Heart right ventricle (tissue), 16 donors: ENCODE data around the gene CD86. TPM values are rescaled to one million over a fixed set of nuclear protein-coding genes. Genes with fewer than 3 reads are reported as not detected.

Experiments
- ATAC-seq, 8 donors: fragments of 200-7000 bp; cut with Tn5 transposase; one replicate each; pipeline ENCODE4 v1.9.1; 2020; ENCODE audit warnings: mild to moderate bottlenecking in 8 of 8, moderate library complexity in 8 of 8, moderate number of reproducible peaks in 1 of 8
- DNase-seq, 2 donors: peaks; one replicate each; pipeline ENCODE4 v3.0.0-alpha.2; 2020
- H3K27ac ChIP-seq, 10 donors: fragments of 200-600 bp; sonication (generic) in 2 of 10; one replicate each; pipeline versions ENCODE4 v1.5.0 to v1.8.0; 2020 to 2022; ENCODE audit warnings: mild to moderate bottlenecking in 3 of 10
- H3K27me3 ChIP-seq, 7 donors: fragments of 200-600 bp; one replicate each; pipeline ENCODE4 v1.8.0; 2021 to 2022; ENCODE audit warnings: mild to moderate bottlenecking in 2 of 7
- H3K36me3 ChIP-seq, 9 donors: fragments of 200-600 bp; sonication (generic) in 1 of 9; one replicate each; pipeline versions ENCODE4 v1.5.0 to v1.8.0; 2020 to 2022; ENCODE audit warnings: mild to moderate bottlenecking in 2 of 9
- H3K4me1 ChIP-seq, 9 donors: fragments of 200-600 bp; sonication (generic) in 1 of 9; one replicate each; pipeline versions ENCODE4 v1.5.0 to v1.8.0; 2020 to 2022; ENCODE audit warnings: mild to moderate bottlenecking in 4 of 9
- H3K4me3 ChIP-seq, 10 donors: fragments of 200-600 bp; sonication (generic) in 2 of 10; one replicate each; pipeline versions ENCODE4 v1.5.0 to v1.8.0; 2020 to 2022; ENCODE audit warnings: mild to moderate bottlenecking in 7 of 10, moderate library complexity in 2 of 10
- H3K9me3 ChIP-seq, 11 donors: fragments of 200-600 bp in 10 of 11; sonication (generic) in 2 of 11; one replicate each; pipeline versions ENCODE4 v1.5.0 to v1.8.0; 2013 to 2022; ENCODE audit warnings: mild to moderate bottlenecking in 2 of 11, control low read depth in 1 of 11, moderate library complexity in 1 of 11
- WGBS, 2 donors: extraction: QIAGEN DNeasy Blood & Tissue Kit; methylation state at CpG; one replicate each; pipeline ENCODE4 v1.1.7; 2013; ENCODE audit warnings: inconsistent platforms in 1 of 2; 5-methylcytosine and 5-hydroxymethylcytosine counted together
- intact Hi-C, 10 donors: fragments of 100-400 bp; cut with DNase I; formaldehyde crosslinking; loops; one replicate each; pipeline versions ENCODE4 v1.11.1 to v1.14.2; 2022
- polyA plus RNA-seq, 2 donors: library from polyadenylated mRNA; stranded (reverse); fragments of 200-250 nt; gene quantifications; one replicate each; pipeline ENCODE4 v1.2.3, GENCODE V29; 2013
- total RNA-seq, 10 donors: library from RNA; stranded (reverse); fragmentation: NEBNext Ultra II Directional in 3 of 10; extraction: Animal tissue kit (Norgen Biotek cat#: 25700) in 3 of 10; gene quantifications; one replicate each; pipeline versions ENCODE4 v1.2.1 to v1.2.4, GENCODE V29; 2021 to 2023
- TF ChIP-seq, protein P1 (sequence below), 9 donors: fragments of 200-600 bp; sonication (generic) in 2 of 9; IDR thresholded peaks; one replicate each; pipeline versions ENCODE4 v1.5.0 to v1.8.0; 2021 to 2022; ENCODE audit warnings: antibody characterized with exemption in 9 of 9, mild to moderate bottlenecking in 5 of 9, moderate library complexity in 1 of 9
- donor health status: Arrhythmogenic right ventricular cardiomyopathy.
- donor health status: ischemic (EF 13 %, LVEDD 7.1; RV severe dilation, severe dysfunction).
- donor health status: healthy with polysubstance abuse.
- donor health status: DM: no; HTN: yes; CAD: no.
- donor health status: DM: no; HTN: no; CAD: no.
- donor health status: ischemic (EF 25% LVEDD 6.9; RV normal size, moderate dysfunction).
- donor health status: ischemic (EF 25% LVEDD 5.7; RV mildly dilated, moderate dysfunction).
- donor health status: healthy.
- donor health status: DM: yes; HTN: yes; CAD: no.
- donor health status: Ischemic cardiomyopathy.
- donor health status: ischemic (EF 35%, LVEDD 5.7; RV mildly dilated, moderate dysfunction).
- donor health status: nonischemic (EF 11% LVEDD 7.7; RV severe dilation, severe dysfunction).
- donor health status: DM: yes; HTN: yes; CAD: no.
- donor health status: PGD.
- donor health status: ischemic (EF 29% LVEDD 5.4; RV normal size, mild dysfunction).
- donor health status: nonischemic (EF 23%, LVEDD 6.1; RV moderate dilation, normal function).

CD86 gene
- total and polyA plus RNA-seq, 12 donors, result 0.64 to 14.7 (median 1.4) TPM

- H3K27ac ChIP-seq, result no peak overlapping the region
- no peaks in the 10 kb centered on the region for H3K27me3 ChIP-seq
- DNase-seq (no peak), ATAC-seq (no peak)
- TF ChIP-seq, protein P1, sequence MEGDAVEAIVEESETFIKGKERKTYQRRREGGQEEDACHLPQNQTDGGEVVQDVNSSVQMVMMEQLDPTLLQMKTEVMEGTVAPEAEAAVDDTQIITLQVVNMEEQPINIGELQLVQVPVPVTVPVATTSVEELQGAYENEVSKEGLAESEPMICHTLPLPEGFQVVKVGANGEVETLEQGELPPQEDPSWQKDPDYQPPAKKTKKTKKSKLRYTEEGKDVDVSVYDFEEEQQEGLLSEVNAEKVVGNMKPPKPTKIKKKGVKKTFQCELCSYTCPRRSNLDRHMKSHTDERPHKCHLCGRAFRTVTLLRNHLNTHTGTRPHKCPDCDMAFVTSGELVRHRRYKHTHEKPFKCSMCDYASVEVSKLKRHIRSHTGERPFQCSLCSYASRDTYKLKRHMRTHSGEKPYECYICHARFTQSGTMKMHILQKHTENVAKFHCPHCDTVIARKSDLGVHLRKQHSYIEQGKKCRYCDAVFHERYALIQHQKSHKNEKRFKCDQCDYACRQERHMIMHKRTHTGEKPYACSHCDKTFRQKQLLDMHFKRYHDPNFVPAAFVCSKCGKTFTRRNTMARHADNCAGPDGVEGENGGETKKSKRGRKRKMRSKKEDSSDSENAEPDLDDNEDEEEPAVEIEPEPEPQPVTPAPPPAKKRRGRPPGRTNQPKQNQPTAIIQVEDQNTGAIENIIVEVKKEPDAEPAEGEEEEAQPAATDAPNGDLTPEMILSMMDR (IDR thresholded peaks at IDR 0.05), result no peak
- H3K36me3 ChIP-seq, result no peaks in the 10 kb centered on the region
- intact Hi-C loops, result no loop called here
- H3K4me1 ChIP-seq, result peaks cover 0 to 53% (median 4%) of the 10 kb centered on the region in 9 donors
- no peak overlapping the region for H3K4me3 ChIP-seq
- H3K9me3 ChIP-seq, result peaks cover 0 to 2% (median 0%) of the 10 kb centered on the region in 11 donors
- 48 to 49% methylated on average over 8 of the region's 8 CpGs for WGBS, 2 donors
These were observed 23.2 kb downstream of the CD86 start for GRCh38 chr3:122078235-122078935.

DNA sequence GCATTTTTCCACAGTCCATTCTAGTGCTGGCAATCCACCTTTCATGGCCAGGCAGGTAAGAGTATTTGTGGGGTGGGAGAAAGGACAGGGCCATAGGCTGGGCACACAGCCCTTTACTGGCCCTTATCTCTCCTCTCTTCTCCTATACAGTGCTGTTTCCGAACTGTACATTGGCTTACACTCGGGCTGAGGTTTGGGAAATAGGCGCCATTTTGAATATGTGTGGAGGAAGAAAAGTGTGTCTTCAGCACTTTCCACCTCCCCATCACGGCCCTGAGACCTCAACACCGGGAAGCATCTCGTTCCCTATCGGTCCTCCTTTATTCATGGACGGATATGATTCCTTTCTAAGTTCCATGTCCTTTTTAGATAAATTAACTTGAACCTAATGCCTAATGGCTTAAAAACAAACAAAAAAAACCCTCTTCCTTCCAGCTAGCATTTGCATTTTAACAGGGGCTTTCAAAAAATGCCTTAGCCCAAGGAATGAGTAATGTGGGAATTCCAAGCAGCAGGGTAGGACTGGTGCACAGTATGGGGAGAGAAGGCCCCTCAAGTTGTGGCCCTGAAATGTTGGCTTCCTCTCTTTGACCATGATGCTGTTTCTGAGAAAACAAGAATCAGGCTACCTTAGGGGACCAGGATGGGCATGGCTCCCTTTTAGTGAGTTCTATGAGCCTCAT lies 24.5 kb downstream of the CD86 start:
- intact Hi-C loops, result no loop called here
- TF ChIP-seq, protein P1 (IDR thresholded peaks at IDR 0.05), result no peak
- 96 to 97% methylated on average over 8 of the region's 8 CpGs for WGBS, 2 donors
- Histone ChIP-seq H3K27ac (no peak overlapping the region), H3K27me3 (no peaks in the 10 kb centered on the region), H3K4me3 (no peak overlapping the region), H3K36me3 (no peaks in the 10 kb centered on the region), H3K4me1 (peaks cover 0 to 45% (median 4%) of the 10 kb centered on the region in 9 donors), H3K9me3 (no peaks in the 10 kb centered on the region)
- no peak for ATAC-seq
- DNase-seq, result no peak

DNA sequence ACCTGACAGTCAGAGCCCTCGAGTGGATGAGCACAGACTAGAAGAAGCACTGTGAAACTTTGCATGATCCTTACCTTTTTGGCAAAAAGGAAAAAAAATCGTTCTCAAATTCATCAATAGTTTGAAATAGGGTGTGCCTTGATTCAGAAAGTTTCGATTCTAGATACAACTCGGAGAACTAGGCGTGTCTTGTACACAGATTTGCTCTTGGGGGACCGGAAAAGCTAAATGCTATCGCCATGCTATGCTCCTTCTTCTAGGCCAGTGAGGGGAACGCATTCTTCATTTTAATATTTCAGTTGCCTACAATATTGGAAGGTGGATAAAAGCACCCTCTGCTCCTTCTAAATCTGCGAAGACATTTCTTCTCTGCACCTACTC lies 25.0 kb downstream of the CD86 start:
- Histone ChIP-seq H3K27me3 (no peaks in the 10 kb centered on the region), H3K9me3 (no peaks in the 10 kb centered on the region), H3K4me1 (peaks cover 0 to 42% (median 4%) of the 10 kb centered on the region in 9 donors), H3K36me3 (no peaks in the 10 kb centered on the region), H3K4me3 (no peak overlapping the region), H3K27ac (no peak overlapping the region)
- TF ChIP-seq, protein P1 (IDR thresholded peaks at IDR 0.05), result no peak
- no peak for ATAC-seq
- DNase-seq, result no peak
- intact Hi-C loops, result no loop called here
- 91 to 94% methylated on average over 9 of the region's 9 CpGs for WGBS, 2 donors

GRCh38 chr3:122081543-122082247 lies 26.5 kb downstream of the CD86 start:
- H3K4me3 ChIP-seq, result no peak overlapping the region
- no peaks in the 10 kb centered on the region for H3K9me3 ChIP-seq
- ATAC-seq (no peak), DNase-seq (no peak)
- peaks cover 0 to 27% (median 4%) of the 10 kb centered on the region in 9 donors for H3K4me1 ChIP-seq
- TF ChIP-seq, protein P1 (IDR thresholded peaks at IDR 0.05), result no peak
- 62 to 67% methylated on average over 7 of the region's 7 CpGs for WGBS, 2 donors
- no peaks in the 10 kb centered on the region for H3K36me3 ChIP-seq
- intact Hi-C loops, result no loop called here
- no peaks in the 10 kb centered on the region for H3K27me3 ChIP-seq
- H3K27ac ChIP-seq, result no peak overlapping the region
